ENCODE measurements around the gene MPP2.

MPP2 gene

DNA sequence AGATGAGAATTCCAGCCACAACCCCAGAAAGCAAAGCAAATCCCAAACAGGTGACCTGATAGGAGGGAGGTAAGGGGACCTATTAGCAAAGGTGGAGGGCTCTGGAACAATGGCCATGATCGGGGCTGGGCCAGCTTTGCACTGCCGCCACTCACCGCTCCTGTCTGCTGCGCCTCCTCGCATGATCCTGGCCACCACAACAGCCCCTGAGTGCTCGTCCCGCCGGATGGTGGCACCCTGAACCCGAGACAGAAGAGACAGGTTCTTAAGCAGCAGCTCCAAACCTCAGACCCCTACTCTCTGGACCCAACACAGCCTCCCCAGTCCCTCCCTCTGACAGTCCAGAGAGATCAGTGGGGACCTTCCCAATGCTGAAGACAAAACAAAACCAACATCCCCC is 79.7 kb downstream of the MPP2 start:
- no peak overlapping the region for H3K9ac ChIP-seq (ENCODE audit: low read length)
- H3K27ac ChIP-seq (ENCODE audit: low read depth, low read length): no peak overlapping the region
- H3K36me3 ChIP-seq (ENCODE audit: low read length): no peaks in the 10 kb centered on the region
- TF ChIP-seq, protein P1, sequence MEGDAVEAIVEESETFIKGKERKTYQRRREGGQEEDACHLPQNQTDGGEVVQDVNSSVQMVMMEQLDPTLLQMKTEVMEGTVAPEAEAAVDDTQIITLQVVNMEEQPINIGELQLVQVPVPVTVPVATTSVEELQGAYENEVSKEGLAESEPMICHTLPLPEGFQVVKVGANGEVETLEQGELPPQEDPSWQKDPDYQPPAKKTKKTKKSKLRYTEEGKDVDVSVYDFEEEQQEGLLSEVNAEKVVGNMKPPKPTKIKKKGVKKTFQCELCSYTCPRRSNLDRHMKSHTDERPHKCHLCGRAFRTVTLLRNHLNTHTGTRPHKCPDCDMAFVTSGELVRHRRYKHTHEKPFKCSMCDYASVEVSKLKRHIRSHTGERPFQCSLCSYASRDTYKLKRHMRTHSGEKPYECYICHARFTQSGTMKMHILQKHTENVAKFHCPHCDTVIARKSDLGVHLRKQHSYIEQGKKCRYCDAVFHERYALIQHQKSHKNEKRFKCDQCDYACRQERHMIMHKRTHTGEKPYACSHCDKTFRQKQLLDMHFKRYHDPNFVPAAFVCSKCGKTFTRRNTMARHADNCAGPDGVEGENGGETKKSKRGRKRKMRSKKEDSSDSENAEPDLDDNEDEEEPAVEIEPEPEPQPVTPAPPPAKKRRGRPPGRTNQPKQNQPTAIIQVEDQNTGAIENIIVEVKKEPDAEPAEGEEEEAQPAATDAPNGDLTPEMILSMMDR (IDR thresholded peaks at IDR 0.05; ENCODE audit: insufficient read depth, low read length, poor library complexity, severe bottlenecking): no peak
- no peak for TF ChIP-seq EZH2phosphoT487 (conservative IDR thresholded peaks at IDR 0.05; ENCODE audit: low read length)
- no peaks in the 10 kb centered on the region for H3F3A ChIP-seq (ENCODE audit: insufficient read depth)
- H3K4me2 ChIP-seq (ENCODE audit: low read depth, low read length, poor library complexity, severe bottlenecking): no peak overlapping the region
- H3K79me2 ChIP-seq (ENCODE audit: insufficient read depth, low read length): no peaks in the 10 kb centered on the region
- no peak overlapping the region for H3K4me3 ChIP-seq (ENCODE audit: insufficient read depth, low read length, poor library complexity, severe bottlenecking)
- H2AFZ ChIP-seq (ENCODE audit: low read depth, low read length, severe bottlenecking): no peak overlapping the region
- no peaks in the 10 kb centered on the region for H3K9me2 ChIP-seq (replicated peaks; ENCODE audit: insufficient read depth, low read length)
- H3K27me3 ChIP-seq (ENCODE audit: low read length): no peaks in the 10 kb centered on the region
- H3K9me3 ChIP-seq (ENCODE audit: insufficient read depth, low read length): no peaks in the 10 kb centered on the region
- H4K20me1 ChIP-seq (ENCODE audit: low read depth, low read length): no peaks in the 10 kb centered on the region

DNA sequence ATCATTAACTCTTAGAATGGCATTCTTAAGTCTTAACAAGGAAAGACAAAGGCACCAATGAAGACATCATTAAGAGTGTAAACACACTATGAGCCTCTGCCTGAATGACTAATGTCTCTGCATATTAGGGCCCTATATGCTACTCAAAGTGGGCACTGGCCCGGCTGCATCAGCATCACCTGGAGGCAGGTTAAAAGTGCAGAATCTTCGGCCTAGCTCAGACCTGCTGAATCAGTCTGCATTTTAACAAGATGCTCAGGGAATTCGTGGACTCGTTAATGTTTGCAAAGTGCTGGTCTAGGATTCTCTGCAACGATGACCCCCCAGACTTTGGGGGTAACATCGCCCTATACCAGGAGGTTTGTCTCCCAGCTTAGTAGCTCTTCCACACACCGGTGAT is 81.1 kb downstream of the MPP2 start:
- Histone ChIP-seq H3K9me3 (ENCODE audit: insufficient read depth, low read length) (no peaks in the 10 kb centered on the region), H2AFZ (ENCODE audit: low read depth, low read length, severe bottlenecking) (no peak overlapping the region), H3K4me3 (ENCODE audit: insufficient read depth, low read length, poor library complexity, severe bottlenecking) (no peak overlapping the region), H3F3A (ENCODE audit: insufficient read depth) (no peaks in the 10 kb centered on the region), H3K4me2 (ENCODE audit: low read depth, low read length, poor library complexity, severe bottlenecking) (no peak overlapping the region), H4K20me1 (ENCODE audit: low read depth, low read length) (no peaks in the 10 kb centered on the region), H3K9ac (ENCODE audit: low read length) (no peak overlapping the region), H3K27me3 (ENCODE audit: low read length) (0 out of 2 replicates have a peak, but pooled peaks cover 6% of the 10 kb centered on the region), H3K79me2 (ENCODE audit: insufficient read depth, low read length) (no peaks in the 10 kb centered on the region), H3K36me3 (ENCODE audit: low read length) (no peaks in the 10 kb centered on the region), H3K9me2 (replicated peaks; ENCODE audit: insufficient read depth, low read length) (no peaks in the 10 kb centered on the region), H3K27ac (ENCODE audit: low read depth, low read length) (no peak overlapping the region)
- no peak for TF ChIP-seq EZH2phosphoT487 (conservative IDR thresholded peaks at IDR 0.05; ENCODE audit: low read length)

- no peak for TF ChIP-seq EZH2phosphoT487 (conservative IDR thresholded peaks at IDR 0.05; ENCODE audit: low read length)
- TF ChIP-seq, protein P1 (IDR thresholded peaks at IDR 0.05; ENCODE audit: insufficient read depth, low read length, poor library complexity, severe bottlenecking): no peak
- no peaks in the 10 kb centered on the region for H3F3A ChIP-seq (ENCODE audit: insufficient read depth)
- 0 out of 2 replicates have a peak, but pooled peaks cover 6% of the 10 kb centered on the region for H3K27me3 ChIP-seq (ENCODE audit: low read length)
- no peaks in the 10 kb centered on the region for H3K79me2 ChIP-seq (ENCODE audit: insufficient read depth, low read length)
- H3K9me2 ChIP-seq (replicated peaks; ENCODE audit: insufficient read depth, low read length): no peaks in the 10 kb centered on the region
- H3K27ac ChIP-seq (ENCODE audit: low read depth, low read length): no peak overlapping the region
- H3K9ac ChIP-seq (ENCODE audit: low read length): no peak overlapping the region
- H4K20me1 ChIP-seq (ENCODE audit: low read depth, low read length): no peaks in the 10 kb centered on the region
- H2AFZ ChIP-seq (ENCODE audit: low read depth, low read length, severe bottlenecking): no peak overlapping the region
- H3K4me2 ChIP-seq (ENCODE audit: low read depth, low read length, poor library complexity, severe bottlenecking): no peak overlapping the region
- H3K9me3 ChIP-seq (ENCODE audit: insufficient read depth, low read length): no peaks in the 10 kb centered on the region
- H3K4me3 ChIP-seq (ENCODE audit: insufficient read depth, low read length, poor library complexity, severe bottlenecking): no peak overlapping the region
- no peaks in the 10 kb centered on the region for H3K36me3 ChIP-seq (ENCODE audit: low read length)
Measured at GRCh38 chr17:43825567-43825966, 81.8 kb downstream of the MPP2 start.
